ENCODE results near the gene ZNF536. TPM values are rescaled to one million over a fixed set of nuclear protein-coding genes. Genes with fewer than 3 reads are reported as not detected.

Gene ZNF536
- total RNA-seq, 4 donors from 2014 or later = 0.44 to 7.4 (median 0.88) TPM

- H3K4me1 ChIP-seq = peaks cover 0 to 17% (median 0%) of the 10 kb centered on the region in 3 donors
- TF ChIP-seq, protein P1, sequence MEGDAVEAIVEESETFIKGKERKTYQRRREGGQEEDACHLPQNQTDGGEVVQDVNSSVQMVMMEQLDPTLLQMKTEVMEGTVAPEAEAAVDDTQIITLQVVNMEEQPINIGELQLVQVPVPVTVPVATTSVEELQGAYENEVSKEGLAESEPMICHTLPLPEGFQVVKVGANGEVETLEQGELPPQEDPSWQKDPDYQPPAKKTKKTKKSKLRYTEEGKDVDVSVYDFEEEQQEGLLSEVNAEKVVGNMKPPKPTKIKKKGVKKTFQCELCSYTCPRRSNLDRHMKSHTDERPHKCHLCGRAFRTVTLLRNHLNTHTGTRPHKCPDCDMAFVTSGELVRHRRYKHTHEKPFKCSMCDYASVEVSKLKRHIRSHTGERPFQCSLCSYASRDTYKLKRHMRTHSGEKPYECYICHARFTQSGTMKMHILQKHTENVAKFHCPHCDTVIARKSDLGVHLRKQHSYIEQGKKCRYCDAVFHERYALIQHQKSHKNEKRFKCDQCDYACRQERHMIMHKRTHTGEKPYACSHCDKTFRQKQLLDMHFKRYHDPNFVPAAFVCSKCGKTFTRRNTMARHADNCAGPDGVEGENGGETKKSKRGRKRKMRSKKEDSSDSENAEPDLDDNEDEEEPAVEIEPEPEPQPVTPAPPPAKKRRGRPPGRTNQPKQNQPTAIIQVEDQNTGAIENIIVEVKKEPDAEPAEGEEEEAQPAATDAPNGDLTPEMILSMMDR (IDR thresholded peaks at IDR 0.05) = no peak
- TF ChIP-seq POLR2A (IDR thresholded peaks at IDR 0.05) = no peak
- intact Hi-C loops (cut with DNase I) = no loop called here
- WGBS, 2 donors = 32 to 46% methylated on average over 18 of the region's 18 CpGs
- no peaks in the 10 kb centered on the region for H3K27me3 ChIP-seq
- H3K27ac ChIP-seq = peak overlapping the region in 3 of 4 donors; percentile 27 to 66 (median 44)
- H3K4me3 ChIP-seq = peak overlapping the region in 1 of 4 donors; percentile 32
- H3K36me3 ChIP-seq = no peaks in the 10 kb centered on the region
- no peak for DNase-seq
- H3K9me3 ChIP-seq = no peaks in the 10 kb centered on the region
Measured at GRCh38 chr19:30360376-30361106, 11.6 kb upstream of the ZNF536 start.

GRCh38 chr19:30361107-30361447 is 11.1 kb upstream of the ZNF536 start:
- 59 to 87% methylated on average over 4 of the region's 4 CpGs for WGBS, 2 donors
- TF ChIP-seq, protein P1 (IDR thresholded peaks at IDR 0.05) = no peak
- TF ChIP-seq POLR2A (IDR thresholded peaks at IDR 0.05) = no peak
- no peak for DNase-seq
- H3K36me3 ChIP-seq = no peaks in the 10 kb centered on the region
- no peak overlapping the region for H3K4me3 ChIP-seq
- H3K27ac ChIP-seq = peak overlapping the region in 3 of 4 donors; percentile 27 to 66 (median 44)
- H3K27me3 ChIP-seq = no peaks in the 10 kb centered on the region
- H3K9me3 ChIP-seq = no peaks in the 10 kb centered on the region
- intact Hi-C loops (cut with DNase I) = no loop called here
- peaks cover 0 to 17% (median 0%) of the 10 kb centered on the region in 3 donors for H3K4me1 ChIP-seq

- WGBS, 2 donors = 84% methylated on average over 7 of the region's 13 CpGs; no CpG with 5 or more reads in 1 of the 2 donors
- intact Hi-C loops (cut with DNase I) = no loop called here
Measured at GRCh38 chr19:30361721-30362120, 10.5 kb upstream of the ZNF536 start.

DNA sequence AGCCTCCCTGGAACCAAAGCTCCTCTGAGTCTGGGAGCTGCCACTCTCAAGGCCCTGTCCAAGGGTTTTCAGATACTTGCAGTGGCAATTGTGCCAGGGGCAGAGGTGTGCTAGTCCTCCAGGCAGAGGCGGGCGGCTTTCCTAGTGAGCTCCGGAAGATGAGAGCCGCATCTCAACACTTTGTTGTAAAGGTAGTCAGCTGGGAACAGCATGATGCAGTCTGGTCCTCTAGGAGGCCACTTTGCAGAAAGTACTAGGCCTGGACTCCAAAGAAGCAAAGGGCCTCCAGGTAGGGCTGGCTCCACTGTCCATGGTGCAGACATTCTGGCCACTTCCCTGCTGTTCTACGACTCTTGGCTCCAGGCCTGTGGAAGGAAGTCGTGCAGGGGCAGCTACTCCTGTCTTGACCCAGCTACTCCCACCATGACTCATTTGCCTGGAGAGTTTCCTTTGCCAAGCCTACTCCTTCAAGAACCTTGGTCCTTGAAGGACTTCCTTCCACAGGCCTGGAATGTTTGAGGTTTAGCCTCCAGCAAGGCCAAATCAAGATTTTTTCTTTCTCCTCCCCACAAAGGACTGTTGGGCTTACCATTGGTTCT is 9.9 kb upstream of the ZNF536 start:
- no peak for TF ChIP-seq POLR2A (IDR thresholded peaks at IDR 0.05)
- TF ChIP-seq, protein P1 (IDR thresholded peaks at IDR 0.05) = no peak
- Histone ChIP-seq H3K9me3 (no peaks in the 10 kb centered on the region), H3K4me1 (peaks cover 0 to 17% (median 0%) of the 10 kb centered on the region in 3 donors), H3K27ac (peak overlapping the region in 2 of 4 donors; percentile 44 to 66), H3K36me3 (no peaks in the 10 kb centered on the region), H3K27me3 (no peaks in the 10 kb centered on the region), H3K4me3 (no peak overlapping the region)
- no peak for DNase-seq
- WGBS, 2 donors = 22 to 35% methylated on average over 2 of the region's 6 CpGs
- intact Hi-C loops (cut with DNase I) = no loop called here

More at GRCh38 chr19:30361721-30362120, 10.5 kb upstream of the ZNF536 start:
- H3K4me3 ChIP-seq = no peak overlapping the region
- H3K27me3 ChIP-seq = no peaks in the 10 kb centered on the region
- no peak for DNase-seq
- no peaks in the 10 kb centered on the region for H3K9me3 ChIP-seq
- no peaks in the 10 kb centered on the region for H3K36me3 ChIP-seq
- TF ChIP-seq, protein P1 (IDR thresholded peaks at IDR 0.05) = no peak
- no peak for TF ChIP-seq POLR2A (IDR thresholded peaks at IDR 0.05)
- H3K27ac ChIP-seq = peak overlapping the region in 3 of 4 donors; percentile 27 to 66 (median 44)
- peaks cover 0 to 17% (median 0%) of the 10 kb centered on the region in 3 donors for H3K4me1 ChIP-seq

GRCh38 chr19:30363073-30363472 is 9.1 kb upstream of the ZNF536 start:
- intact Hi-C loops (cut with DNase I) = no loop called here
- no peaks in the 10 kb centered on the region for H3K9me3 ChIP-seq
- H3K4me3 ChIP-seq = no peak overlapping the region
- H3K4me1 ChIP-seq = peaks cover 0 to 17% (median 0%) of the 10 kb centered on the region in 3 donors
- no peaks in the 10 kb centered on the region for H3K36me3 ChIP-seq
- TF ChIP-seq, protein P1 (IDR thresholded peaks at IDR 0.05) = no peak
- TF ChIP-seq POLR2A (IDR thresholded peaks at IDR 0.05) = no peak
- H3K27me3 ChIP-seq = no peaks in the 10 kb centered on the region
- WGBS, 2 donors = 82 to 90% methylated on average over 9 to 11 of the region's 11 CpGs
- no peak for DNase-seq
- H3K27ac ChIP-seq = peak overlapping the region in 1 of 4 donors; percentile 17

Data from esophagus squamous epithelium (tissue), 5 donors.